H1 (cell line): ENCODE data around the gene BCL2L14. TPM values are rescaled to one million over a fixed set of nuclear protein-coding genes. Genes with fewer than 3 reads are reported as not detected.

Experiments used
- CTCF ChIA-PET: fragments of 300-600 bp; sonication (Branson Sonifier 250); formaldehyde crosslinking; loops from one replicate; lab custom pipeline; 2021; ENCODE audit not compliant: partially characterized antibody; lab: Charles Lee
- POLR2A ChIA-PET: fragments of 300-600 bp; sonication (Branson Sonifier 250); formaldehyde crosslinking; loops from one replicate; lab custom pipeline; 2021; ENCODE audit warnings: inconsistent platforms; ENCODE audit not compliant: partially characterized antibody; lab: Charles Lee
- DNase-seq, 2 experiments: peaks; one replicate each; pipeline versions ENCODE4 v3.0.0 to v3.0.0-alpha.2; 2010 to 2022; ENCODE audit warnings: low spot score in 2 of 2, low read depth in 1 of 2, mixed read lengths in 1 of 2
- FAIRE-seq: peaks from 2 replicates; lab custom pipeline; 2011; peaks lifted over from hg19 to GRCh38; lab: Jason Lieb, UNC
- H2AFZ ChIP-seq: 2 replicates; pipeline ENCODE4 v1.8.1; 2012; ENCODE audit warnings: low read length, inconsistent platforms
- H2AK5ac ChIP-seq: 2 replicates; pipeline ENCODE4 v1.6.1; 2013; ENCODE audit warnings: low read depth, low read length
- H2BK120ac ChIP-seq: replicated peaks from 2 replicates; pipeline ENCODE3; 2013; ENCODE audit warnings: low read depth, low read length, inconsistent platforms
- H2BK12ac ChIP-seq: 2 replicates; pipeline ENCODE4 v1.6.1; 2013; ENCODE audit warnings: low read depth, low read length
- H2BK15ac ChIP-seq: 2 replicates; pipeline ENCODE4 v1.6.1; 2013; ENCODE audit warnings: low read length
- H2BK20ac ChIP-seq: 2 replicates; pipeline ENCODE4 v1.6.1; 2013; ENCODE audit warnings: low read length
- H2BK5ac ChIP-seq: 2 replicates; pipeline ENCODE4 v1.6.1; 2013; ENCODE audit warnings: low read depth, low read length
- H3K14ac ChIP-seq: 2 replicates; pipeline ENCODE4 v1.6.1; 2013; ENCODE audit warnings: inconsistent platforms; ENCODE audit not compliant: insufficient read length
- H3K18ac ChIP-seq: 2 replicates; pipeline ENCODE4 v1.6.1; 2013; ENCODE audit warnings: low read length; ENCODE audit errors: extremely low read depth
- H3K23ac ChIP-seq: 2 replicates; pipeline ENCODE4 v1.6.1; 2013; ENCODE audit warnings: inconsistent platforms; ENCODE audit not compliant: insufficient read length
- H3K23me2 ChIP-seq: 2 replicates; pipeline ENCODE4 v1.6.1; 2013; ENCODE audit warnings: low read depth, low read length
- H3K27ac ChIP-seq: 2 replicates; pipeline ENCODE4 v1.6.1; 2011; ENCODE audit warnings: low read depth, low read length, inconsistent platforms
- H3K27me3 ChIP-seq, 4 experiments: replicated peaks in 1 of 4; 1 replicate in 1 of 4; 2 replicates in 3 of 4; pipeline versions ENCODE4 v1.6.1 to v1.8.1; 2011 to 2013; ENCODE audit warnings: low read length in 3 of 4, mild to moderate bottlenecking in 3 of 4, inconsistent platforms in 2 of 4, mixed read lengths in 2 of 4, moderate library complexity in 1 of 4; ENCODE audit not compliant: control insufficient read depth in 3 of 4, insufficient read depth in 3 of 4; ENCODE audit errors: extremely low read depth in 1 of 4
- H3K36me3 ChIP-seq, 4 experiments: 2 replicates each; pipeline versions ENCODE4 v1.6.1 to v1.8.1; 2011 to 2013; ENCODE audit warnings: mild to moderate bottlenecking in 4 of 4, low read length in 3 of 4, moderate library complexity in 2 of 4, control low read depth in 1 of 4, inconsistent platforms in 1 of 4; ENCODE audit not compliant: insufficient read depth in 4 of 4, control insufficient read depth in 2 of 4
- H3K4ac ChIP-seq: replicated peaks from 2 replicates; pipeline ENCODE3; 2013; ENCODE audit warnings: low read length, low read depth, mixed read lengths, inconsistent platforms; ENCODE audit not compliant: insufficient read length
- H3K4me1 ChIP-seq, 4 experiments: replicated peaks in 1 of 4; 1 replicate in 1 of 4; 2 replicates in 3 of 4; pipeline versions ENCODE4 v1.6.1 to v1.8.1; 2011 to 2013; ENCODE audit warnings: low read length in 3 of 4, inconsistent platforms in 2 of 4, mixed read lengths in 1 of 4; ENCODE audit not compliant: insufficient read depth in 4 of 4, control insufficient read depth in 3 of 4
- H3K4me2 ChIP-seq, 2 experiments: 2 replicates each; pipeline versions ENCODE4 v1.6.1 to v1.8.1; 2011 to 2013; ENCODE audit warnings: low read depth in 2 of 2, low read length in 2 of 2, control low read depth in 1 of 2, inconsistent platforms in 1 of 2, mild to moderate bottlenecking in 1 of 2; ENCODE audit not compliant: insufficient read depth in 1 of 2
- H3K4me3 ChIP-seq, 4 experiments: fragments of 200-600, 300-600 bp in 1 of 4; sonication (generic), shearing (Covaris generic), sonication (Bioruptor Twin) in 1 of 4; 2 replicates each; pipeline versions ENCODE4 v1.5.1 to v1.8.1; 2011 to 2016; ENCODE audit warnings: low read length in 4 of 4, low read depth in 3 of 4, control low read depth in 2 of 4, inconsistent platforms in 2 of 4, mild to moderate bottlenecking in 2 of 4, mixed read lengths in 1 of 4, moderate library complexity in 1 of 4; ENCODE audit not compliant: insufficient read depth in 2 of 4; ENCODE audit errors: extremely low read depth in 1 of 4
- H3K56ac ChIP-seq: replicated peaks from 2 replicates; pipeline ENCODE3; 2013; ENCODE audit warnings: low read depth, mild to moderate bottlenecking, mixed read lengths, low read length, inconsistent platforms; ENCODE audit not compliant: insufficient read length
- H3K79me1 ChIP-seq: 2 replicates; pipeline ENCODE4 v1.6.1; 2013; ENCODE audit warnings: low read depth, low read length, control low read depth
- H3K79me2 ChIP-seq, 2 experiments: 2 replicates each; pipeline versions ENCODE4 v1.6.1 to v1.8.1; 2012 to 2013; ENCODE audit warnings: low read length in 2 of 2, mild to moderate bottlenecking in 2 of 2, inconsistent platforms in 1 of 2; ENCODE audit not compliant: insufficient read depth in 2 of 2, control insufficient read depth in 1 of 2
- H3K9ac ChIP-seq, 4 experiments: replicated peaks in 1 of 4; 1 replicate in 1 of 4; 2 replicates in 3 of 4; pipeline versions ENCODE4 v1.6.1 to v1.8.1; 2011 to 2013; ENCODE audit warnings: low read depth in 3 of 4, low read length in 3 of 4, control low read depth in 2 of 4, mild to moderate bottlenecking in 2 of 4, moderate library complexity in 2 of 4, inconsistent platforms in 1 of 4; ENCODE audit errors: extremely low read depth in 1 of 4
- H3K9me3 ChIP-seq, 2 experiments: 2 replicates each; pipeline versions ENCODE4 v1.6.1 to v1.8.1; 2012 to 2013; ENCODE audit warnings: mild to moderate bottlenecking in 2 of 2, moderate library complexity in 2 of 2, control low read depth in 1 of 2, inconsistent platforms in 1 of 2, low read depth in 1 of 2, low read length in 1 of 2, mixed read lengths in 1 of 2; ENCODE audit not compliant: insufficient read depth in 2 of 2
- H4K20me1 ChIP-seq, 2 experiments: replicated peaks in 1 of 2; 2 replicates each; pipeline versions ENCODE3 to v1.8.1; 2011 to 2013; ENCODE audit warnings: inconsistent platforms in 2 of 2, low read length in 2 of 2, mild to moderate bottlenecking in 1 of 2; ENCODE audit not compliant: insufficient read depth in 2 of 2, control insufficient read depth in 1 of 2
- H4K5ac ChIP-seq: 2 replicates; pipeline ENCODE4 v1.6.1; 2013; ENCODE audit warnings: low read length, low read depth, mixed read lengths, inconsistent platforms; ENCODE audit not compliant: insufficient read length
- H4K8ac ChIP-seq: 2 replicates; pipeline ENCODE4 v1.8.0; 2013; ENCODE audit warnings: mild to moderate bottlenecking, moderate library complexity, low read length, inconsistent platforms; ENCODE audit not compliant: insufficient read depth; ENCODE audit errors: extremely low read depth
- H4K91ac ChIP-seq: replicated peaks from 2 replicates; pipeline ENCODE3; 2013; ENCODE audit warnings: low read length, mixed read lengths, inconsistent platforms; ENCODE audit not compliant: insufficient read length
- ASH2L ChIP-seq: fragments of 200-600, 300-600 bp; sonication (generic); IDR thresholded peaks from one replicate; pipeline ENCODE4 v1.7.1; 2017; ENCODE audit warnings: low read length
- ATF2 ChIP-seq: IDR thresholded peaks from 2 replicates; pipeline ENCODE4 v1.6.1; 2012; ENCODE audit warnings: low read length, inconsistent platforms
- BRCA1 ChIP-seq: IDR thresholded peaks from 2 replicates; pipeline ENCODE4 v1.6.1; 2012; ENCODE audit warnings: low read depth, low read length, improper control_type of control experiment
- CREB1 ChIP-seq: IDR thresholded peaks from 2 replicates; pipeline ENCODE4 v1.6.1; 2012; ENCODE audit warnings: inconsistent platforms
- KDM1A ChIP-seq: fragments of 200-600, 300-600 bp; sonication (generic); IDR thresholded peaks from 2 replicates; pipeline ENCODE4 v1.7.1; 2016; ENCODE audit warnings: mild to moderate bottlenecking, low read length, borderline replicate concordance
- MAX ChIP-seq: IDR thresholded peaks from 2 replicates; pipeline ENCODE4 v1.6.1; 2012; ENCODE audit warnings: inconsistent platforms
- NANOG ChIP-seq: IDR thresholded peaks from 2 replicates; pipeline ENCODE4 v1.6.1; 2011; ENCODE audit warnings: low read length, low read depth, mild to moderate bottlenecking, inconsistent platforms; ENCODE audit not compliant: insufficient read depth, poor library complexity, severe bottlenecking
- POU5F1 ChIP-seq: IDR thresholded peaks from 2 replicates; pipeline ENCODE4 v1.6.1; 2011; ENCODE audit warnings: low read depth, mild to moderate bottlenecking, low read length, moderate library complexity
- RXRA ChIP-seq: IDR thresholded peaks from 2 replicates; pipeline ENCODE4 v1.6.1; 2011; ENCODE audit warnings: low read depth, mild to moderate bottlenecking, low read length, moderate library complexity; ENCODE audit not compliant: insufficient read depth
- SIN3A ChIP-seq, 2 experiments: IDR thresholded peaks in 1 of 2; conservative IDR thresholded peaks in 1 of 2; 2 replicates each; pipeline ENCODE4 v1.6.1; 2011 to 2012; ENCODE audit warnings: low read length in 2 of 2, improper control_type of control experiment in 1 of 2, low read depth in 1 of 2, mild to moderate bottlenecking in 1 of 2
- TCF12 ChIP-seq: IDR thresholded peaks from 2 replicates; pipeline ENCODE4 v1.6.1; 2011; ENCODE audit warnings: low read depth, mild to moderate bottlenecking, low read length
- WGBS, 2 experiments: shearing (Covaris generic) in 1 of 2; methylation state at CpG; one replicate each; pipeline versions ENCODE4 v1.1.6 to v1.1.7; 2013 to 2015; ENCODE audit warnings: low lambda C conversion rate in 2 of 2, mixed read lengths in 2 of 2, inconsistent platforms in 1 of 2, low coverage in 1 of 2, missing lambda C conversion rate in 1 of 2; ENCODE audit not compliant: insufficient replicate concordance in 2 of 2, insufficient coverage in 1 of 2, insufficient read length in 1 of 2; ENCODE audit errors: extremely low coverage in 1 of 2, missing lambda C conversion rate in 1 of 2; 5-methylcytosine and 5-hydroxymethylcytosine counted together
- polyA plus RNA-seq, 7 experiments: library from polyadenylated mRNA; depleted of rRNA in 3 of 7; stranded (reverse) in 5 of 7; unstranded in 2 of 7; fragments of >200 nt in 5 of 7; fragments of 200-250 nt in 2 of 7; gene quantifications; 1 replicate in 5 of 7; 2 replicates in 1 of 7; 4 replicates in 1 of 7; pipeline versions ENCODE4 v1.2.1 to v1.2.3, GENCODE V29; 2011 to 2013; ENCODE audit warnings: missing spikeins in 2 of 7, mixed read lengths in 2 of 7
- total RNA-seq: library from RNA; stranded (reverse); fragmentation: NEBNext Ultra II Directional; extraction: Animal tissue kit (Norgen Biotek cat#: 25700); gene quantifications from 2 replicates; pipeline ENCODE4 v1.2.1, GENCODE V29; 2021

BCL2L14 gene
- total and polyA plus RNA-seq, 2 of the 8 experiments (the other 6 are each of a cell fraction or from before 2014, with no cell fraction given) = 0.80 to 2.4 TPM

- CTCF ChIA-PET = no interaction called here
- Histone ChIP-seq H2BK12ac (peak overlapping the region; percentile 78; the same call in 1 of the 2 replicates), H2BK5ac (no peak overlapping the region), H3K23ac (no peak overlapping the region), H3K4me3 (no peak overlapping the region), H3K4me2 (no peak overlapping the region), H4K8ac (no peak overlapping the region), H2BK15ac (no peak overlapping the region), H3K36me3 (no peaks in the 10 kb centered on the region), H3K79me2 (no peaks in the 10 kb centered on the region; a peak in 1 of 4 replicates), H3K9me3 (no peaks in the 10 kb centered on the region), H3K4me1 (no peaks in the 10 kb centered on the region), H3K27me3 (no peaks in the 10 kb centered on the region), H3K79me1 (no peaks in the 10 kb centered on the region), H3K23me2 (peaks cover 7% of the 10 kb centered on the region), H4K5ac (no peak overlapping the region), H3K14ac (no peak overlapping the region), H2BK20ac (no peak overlapping the region), H3K4ac (no peak overlapping the region), H2BK120ac (no peak overlapping the region), H3K9ac (no peak overlapping the region), H3K18ac (no peak overlapping the region), H4K91ac (no peak overlapping the region), H2AK5ac (0 out of 2 replicates have a peak overlapping the region, but pooled peaks have one; percentile 2), H3K27ac (no peak overlapping the region), H2AFZ (no peak overlapping the region), H3K56ac (no peak overlapping the region), H4K20me1 (no peaks in the 10 kb centered on the region)
- POLR2A ChIA-PET = no interaction called here
- WGBS, 2 experiments = 94% methylated on average over 7 of the region's 7 CpGs; no CpG with 5 or more reads in 1 of the 2 experiments
- FAIRE-seq = no peak
- DNase-seq = peak in 1 of 2 experiments; percentile 24
- TF ChIP-seq KDM1A (no peak), BRCA1 (no peak), ATF2 (no peak), NANOG (no peak), ASH2L (no peak), MAX (no peak), TCF12 (no peak), POU5F1 (no peak), RXRA (no peak), SIN3A (conservative IDR thresholded peaks at IDR 0.05 in 1 of 2, IDR thresholded peaks at IDR 0.05 in 1 of 2; ENCODE audit: low read depth in 1 of 2, low read length in 2 of 2) (no peak), CREB1 (no peak)
These were observed 22.0 kb upstream of the BCL2L14 start for GRCh38 chr12:12048714-12049113.
